H1 (cell line): ENCODE data around the gene CCDC179. TPM values are rescaled to one million over a fixed set of nuclear protein-coding genes. Genes with fewer than 3 reads are reported as not detected.

ENCODE experiments used
- CTCF ChIA-PET: fragments of 300-600 bp; sonication (Branson Sonifier 250); formaldehyde crosslinking; loops from one replicate; lab custom pipeline; 2021; ENCODE audit not compliant: partially characterized antibody; lab: Charles Lee
- POLR2A ChIA-PET: fragments of 300-600 bp; sonication (Branson Sonifier 250); formaldehyde crosslinking; loops from one replicate; lab custom pipeline; 2021; ENCODE audit warnings: inconsistent platforms; ENCODE audit not compliant: partially characterized antibody; lab: Charles Lee
- DNase-seq, 2 experiments: peaks; one replicate each; pipeline versions ENCODE4 v3.0.0 to v3.0.0-alpha.2; 2010 to 2022; ENCODE audit warnings: low spot score in 2 of 2, low read depth in 1 of 2, mixed read lengths in 1 of 2
- FAIRE-seq: peaks from 2 replicates; lab custom pipeline; 2011; peaks lifted over from hg19 to GRCh38; lab: Jason Lieb, UNC
- H2AFZ ChIP-seq: 2 replicates; pipeline ENCODE4 v1.8.1; 2012; ENCODE audit warnings: low read length, inconsistent platforms
- H2AK5ac ChIP-seq: 2 replicates; pipeline ENCODE4 v1.6.1; 2013; ENCODE audit warnings: low read depth, low read length
- H2BK120ac ChIP-seq: replicated peaks from 2 replicates; pipeline ENCODE3; 2013; ENCODE audit warnings: low read depth, low read length, inconsistent platforms
- H2BK12ac ChIP-seq: 2 replicates; pipeline ENCODE4 v1.6.1; 2013; ENCODE audit warnings: low read depth, low read length
- H2BK15ac ChIP-seq: 2 replicates; pipeline ENCODE4 v1.6.1; 2013; ENCODE audit warnings: low read length
- H2BK20ac ChIP-seq: 2 replicates; pipeline ENCODE4 v1.6.1; 2013; ENCODE audit warnings: low read length
- H2BK5ac ChIP-seq: 2 replicates; pipeline ENCODE4 v1.6.1; 2013; ENCODE audit warnings: low read depth, low read length
- H3K14ac ChIP-seq: 2 replicates; pipeline ENCODE4 v1.6.1; 2013; ENCODE audit warnings: inconsistent platforms; ENCODE audit not compliant: insufficient read length
- H3K18ac ChIP-seq: 2 replicates; pipeline ENCODE4 v1.6.1; 2013; ENCODE audit warnings: low read length; ENCODE audit errors: extremely low read depth
- H3K23ac ChIP-seq: 2 replicates; pipeline ENCODE4 v1.6.1; 2013; ENCODE audit warnings: inconsistent platforms; ENCODE audit not compliant: insufficient read length
- H3K23me2 ChIP-seq: 2 replicates; pipeline ENCODE4 v1.6.1; 2013; ENCODE audit warnings: low read depth, low read length
- H3K27ac ChIP-seq: 2 replicates; pipeline ENCODE4 v1.6.1; 2011; ENCODE audit warnings: low read depth, low read length, inconsistent platforms
- H3K27me3 ChIP-seq, 4 experiments: replicated peaks in 1 of 4; 1 replicate in 1 of 4; 2 replicates in 3 of 4; pipeline versions ENCODE4 v1.6.1 to v1.8.1; 2011 to 2013; ENCODE audit warnings: low read length in 3 of 4, mild to moderate bottlenecking in 3 of 4, inconsistent platforms in 2 of 4, mixed read lengths in 2 of 4, moderate library complexity in 1 of 4; ENCODE audit not compliant: control insufficient read depth in 3 of 4, insufficient read depth in 3 of 4; ENCODE audit errors: extremely low read depth in 1 of 4
- H3K36me3 ChIP-seq, 4 experiments: 2 replicates each; pipeline versions ENCODE4 v1.6.1 to v1.8.1; 2011 to 2013; ENCODE audit warnings: mild to moderate bottlenecking in 4 of 4, low read length in 3 of 4, moderate library complexity in 2 of 4, control low read depth in 1 of 4, inconsistent platforms in 1 of 4; ENCODE audit not compliant: insufficient read depth in 4 of 4, control insufficient read depth in 2 of 4
- H3K4ac ChIP-seq: replicated peaks from 2 replicates; pipeline ENCODE3; 2013; ENCODE audit warnings: low read length, low read depth, mixed read lengths, inconsistent platforms; ENCODE audit not compliant: insufficient read length
- H3K4me1 ChIP-seq, 4 experiments: replicated peaks in 1 of 4; 1 replicate in 1 of 4; 2 replicates in 3 of 4; pipeline versions ENCODE4 v1.6.1 to v1.8.1; 2011 to 2013; ENCODE audit warnings: low read length in 3 of 4, inconsistent platforms in 2 of 4, mixed read lengths in 1 of 4; ENCODE audit not compliant: insufficient read depth in 4 of 4, control insufficient read depth in 3 of 4
- H3K4me2 ChIP-seq, 2 experiments: 2 replicates each; pipeline versions ENCODE4 v1.6.1 to v1.8.1; 2011 to 2013; ENCODE audit warnings: low read depth in 2 of 2, low read length in 2 of 2, control low read depth in 1 of 2, inconsistent platforms in 1 of 2, mild to moderate bottlenecking in 1 of 2; ENCODE audit not compliant: insufficient read depth in 1 of 2
- H3K4me3 ChIP-seq, 4 experiments: fragments of 200-600, 300-600 bp in 1 of 4; sonication (generic), shearing (Covaris generic), sonication (Bioruptor Twin) in 1 of 4; 2 replicates each; pipeline versions ENCODE4 v1.5.1 to v1.8.1; 2011 to 2016; ENCODE audit warnings: low read length in 4 of 4, low read depth in 3 of 4, control low read depth in 2 of 4, inconsistent platforms in 2 of 4, mild to moderate bottlenecking in 2 of 4, mixed read lengths in 1 of 4, moderate library complexity in 1 of 4; ENCODE audit not compliant: insufficient read depth in 2 of 4; ENCODE audit errors: extremely low read depth in 1 of 4
- H3K56ac ChIP-seq: replicated peaks from 2 replicates; pipeline ENCODE3; 2013; ENCODE audit warnings: low read depth, mild to moderate bottlenecking, mixed read lengths, low read length, inconsistent platforms; ENCODE audit not compliant: insufficient read length
- H3K79me1 ChIP-seq: 2 replicates; pipeline ENCODE4 v1.6.1; 2013; ENCODE audit warnings: low read depth, low read length, control low read depth
- H3K79me2 ChIP-seq, 2 experiments: 2 replicates each; pipeline versions ENCODE4 v1.6.1 to v1.8.1; 2012 to 2013; ENCODE audit warnings: low read length in 2 of 2, mild to moderate bottlenecking in 2 of 2, inconsistent platforms in 1 of 2; ENCODE audit not compliant: insufficient read depth in 2 of 2, control insufficient read depth in 1 of 2
- H3K9ac ChIP-seq, 4 experiments: replicated peaks in 1 of 4; 1 replicate in 1 of 4; 2 replicates in 3 of 4; pipeline versions ENCODE4 v1.6.1 to v1.8.1; 2011 to 2013; ENCODE audit warnings: low read depth in 3 of 4, low read length in 3 of 4, control low read depth in 2 of 4, mild to moderate bottlenecking in 2 of 4, moderate library complexity in 2 of 4, inconsistent platforms in 1 of 4; ENCODE audit errors: extremely low read depth in 1 of 4
- H3K9me3 ChIP-seq, 2 experiments: 2 replicates each; pipeline versions ENCODE4 v1.6.1 to v1.8.1; 2012 to 2013; ENCODE audit warnings: mild to moderate bottlenecking in 2 of 2, moderate library complexity in 2 of 2, control low read depth in 1 of 2, inconsistent platforms in 1 of 2, low read depth in 1 of 2, low read length in 1 of 2, mixed read lengths in 1 of 2; ENCODE audit not compliant: insufficient read depth in 2 of 2
- H4K20me1 ChIP-seq, 2 experiments: replicated peaks in 1 of 2; 2 replicates each; pipeline versions ENCODE3 to v1.8.1; 2011 to 2013; ENCODE audit warnings: inconsistent platforms in 2 of 2, low read length in 2 of 2, mild to moderate bottlenecking in 1 of 2; ENCODE audit not compliant: insufficient read depth in 2 of 2, control insufficient read depth in 1 of 2
- H4K5ac ChIP-seq: 2 replicates; pipeline ENCODE4 v1.6.1; 2013; ENCODE audit warnings: low read length, low read depth, mixed read lengths, inconsistent platforms; ENCODE audit not compliant: insufficient read length
- H4K8ac ChIP-seq: 2 replicates; pipeline ENCODE4 v1.8.0; 2013; ENCODE audit warnings: mild to moderate bottlenecking, moderate library complexity, low read length, inconsistent platforms; ENCODE audit not compliant: insufficient read depth; ENCODE audit errors: extremely low read depth
- H4K91ac ChIP-seq: replicated peaks from 2 replicates; pipeline ENCODE3; 2013; ENCODE audit warnings: low read length, mixed read lengths, inconsistent platforms; ENCODE audit not compliant: insufficient read length
- ATF3 ChIP-seq: IDR thresholded peaks from 2 replicates; pipeline ENCODE4 v1.6.1; 2011; ENCODE audit warnings: low read depth, mild to moderate bottlenecking, low read length; ENCODE audit not compliant: insufficient read depth
- BCL11A ChIP-seq, 2 experiments: IDR thresholded peaks; one replicate each; pipeline ENCODE4 v1.6.1; 2011; ENCODE audit warnings: low read depth in 2 of 2, low read length in 2 of 2, mild to moderate bottlenecking in 2 of 2
- CTCF ChIP-seq, 3 experiments: IDR thresholded peaks; 1 replicate in 2 of 3; 2 replicates in 1 of 3; pipeline versions ENCODE4 v1.5.1 to v1.6.1; 2011; ENCODE audit warnings: low read length in 3 of 3, mild to moderate bottlenecking in 3 of 3, inconsistent platforms in 2 of 3, low read depth in 1 of 3, moderate library complexity in 1 of 3; ENCODE audit not compliant: insufficient read depth in 1 of 3; ENCODE audit errors: control extremely low read depth in 1 of 3
- EP300 ChIP-seq, 2 experiments: IDR thresholded peaks; 1 replicate in 1 of 2; 2 replicates in 1 of 2; pipeline ENCODE4 v1.6.1; 2011 to 2012; ENCODE audit warnings: low read depth in 2 of 2, low read length in 2 of 2, mild to moderate bottlenecking in 2 of 2, borderline replicate concordance in 1 of 2, inconsistent platforms in 1 of 2, moderate library complexity in 1 of 2
- JUN ChIP-seq: IDR thresholded peaks from 2 replicates; pipeline ENCODE4 v1.6.1; 2011; ENCODE audit warnings: low read depth, mild to moderate bottlenecking, improper control_type of control experiment, low read length
- KDM1A ChIP-seq: fragments of 200-600, 300-600 bp; sonication (generic); IDR thresholded peaks from 2 replicates; pipeline ENCODE4 v1.7.1; 2016; ENCODE audit warnings: mild to moderate bottlenecking, low read length, borderline replicate concordance
- NRF1 ChIP-seq: IDR thresholded peaks from 2 replicates; pipeline ENCODE4 v1.6.1; 2011; ENCODE audit warnings: mild to moderate bottlenecking, low read depth, low read length, improper control_type of control experiment
- POU5F1 ChIP-seq: IDR thresholded peaks from 2 replicates; pipeline ENCODE4 v1.6.1; 2011; ENCODE audit warnings: low read depth, mild to moderate bottlenecking, low read length, moderate library complexity
- SIN3A ChIP-seq, 2 experiments: IDR thresholded peaks in 1 of 2; conservative IDR thresholded peaks in 1 of 2; 2 replicates each; pipeline ENCODE4 v1.6.1; 2011 to 2012; ENCODE audit warnings: low read length in 2 of 2, improper control_type of control experiment in 1 of 2, low read depth in 1 of 2, mild to moderate bottlenecking in 1 of 2
- TBP ChIP-seq: IDR thresholded peaks from 2 replicates; pipeline ENCODE4 v1.6.1; 2011; ENCODE audit warnings: low read depth, low read length, improper control_type of control experiment
- TEAD4 ChIP-seq: IDR thresholded peaks from 2 replicates; pipeline ENCODE4 v1.6.1; 2012; ENCODE audit warnings: low read depth, low read length, inconsistent platforms, mixed read lengths
- WGBS, 2 experiments: shearing (Covaris generic) in 1 of 2; methylation state at CpG; one replicate each; pipeline versions ENCODE4 v1.1.6 to v1.1.7; 2013 to 2015; ENCODE audit warnings: low lambda C conversion rate in 2 of 2, mixed read lengths in 2 of 2, inconsistent platforms in 1 of 2, low coverage in 1 of 2, missing lambda C conversion rate in 1 of 2; ENCODE audit not compliant: insufficient replicate concordance in 2 of 2, insufficient coverage in 1 of 2, insufficient read length in 1 of 2; ENCODE audit errors: extremely low coverage in 1 of 2, missing lambda C conversion rate in 1 of 2; 5-methylcytosine and 5-hydroxymethylcytosine counted together
- polyA plus RNA-seq, 7 experiments: library from polyadenylated mRNA; depleted of rRNA in 3 of 7; stranded (reverse) in 5 of 7; unstranded in 2 of 7; fragments of >200 nt in 5 of 7; fragments of 200-250 nt in 2 of 7; gene quantifications; 1 replicate in 5 of 7; 2 replicates in 1 of 7; 4 replicates in 1 of 7; pipeline versions ENCODE4 v1.2.1 to v1.2.3, GENCODE V29; 2011 to 2013; ENCODE audit warnings: missing spikeins in 2 of 7, mixed read lengths in 2 of 7
- total RNA-seq: library from RNA; stranded (reverse); fragmentation: NEBNext Ultra II Directional; extraction: Animal tissue kit (Norgen Biotek cat#: 25700); gene quantifications from 2 replicates; pipeline ENCODE4 v1.2.1, GENCODE V29; 2021

Gene CCDC179
- total and polyA plus RNA-seq, 2 of the 8 experiments (the other 6 are each of a cell fraction or from before 2014, with no cell fraction given) = not detected

GRCh38 chr11:22898036-22898435 is 37.8 kb upstream of the CCDC179 start:
- no peak overlapping the region for H3K27ac ChIP-seq
- no peak overlapping the region for H3K4me2 ChIP-seq
- no peak overlapping the region for H3K4me3 ChIP-seq
- H3K9me3 ChIP-seq = no peaks in the 10 kb centered on the region
- no peaks in the 10 kb centered on the region for H4K20me1 ChIP-seq
- H3K36me3 ChIP-seq = no peaks in the 10 kb centered on the region
- no peak overlapping the region for H2AFZ ChIP-seq
- ChIA-PET POLR2A (no interaction called here), CTCF (interaction anchor here (1.6 kb wide), 1 partner anchor 22 kb away, joined by 5 read pairs; no protein-coding TSS in a partner anchor)
- H3K27me3 ChIP-seq = peaks cover 0 to 1% (median 0%) of the 10 kb centered on the region in 4 experiments; a peak in 2 of 7 replicates
- no peaks in the 10 kb centered on the region for H3K79me2 ChIP-seq
- DNase-seq = no peak
- H3K4ac ChIP-seq = no peak overlapping the region
- no peak overlapping the region for H2AK5ac ChIP-seq
- 0 out of 7 replicates have a peak overlapping the region, but pooled peaks of 1 of the 4 experiments have one; percentile 28 for H3K9ac ChIP-seq
- H3K79me1 ChIP-seq = no peaks in the 10 kb centered on the region
- H2BK15ac ChIP-seq = no peak overlapping the region
- no peak overlapping the region for H3K14ac ChIP-seq
- FAIRE-seq = no peak
- 97% methylated on average over 5 of the region's 5 CpGs; no CpG with 5 or more reads in 1 of the 2 experiments for WGBS, 2 experiments
- no peak overlapping the region for H4K8ac ChIP-seq
- H3K4me1 ChIP-seq = no peaks in the 10 kb centered on the region
- no peak overlapping the region for H2BK12ac ChIP-seq
- no peaks in the 10 kb centered on the region for H3K23me2 ChIP-seq
- no peak overlapping the region for H4K91ac ChIP-seq
- no peak overlapping the region for H3K56ac ChIP-seq
- no peak overlapping the region for H2BK20ac ChIP-seq
- no peak overlapping the region for H4K5ac ChIP-seq
- H2BK120ac ChIP-seq = no peak overlapping the region
- H2BK5ac ChIP-seq = no peak overlapping the region
- H3K18ac ChIP-seq = no peak overlapping the region
- no peak overlapping the region for H3K23ac ChIP-seq
- TF ChIP-seq TEAD4 (no peak), TBP (no peak), ATF3 (no peak), CTCF (IDR thresholded peaks at IDR 0.05; ENCODE audit: control extremely low read depth in 1 of 3, insufficient read depth in 1 of 3, low read depth in 1 of 3, low read length in 3 of 3) (no peak), SIN3A (conservative IDR thresholded peaks at IDR 0.05 in 1 of 2, IDR thresholded peaks at IDR 0.05 in 1 of 2; ENCODE audit: low read depth in 1 of 2, low read length in 2 of 2) (no peak), BCL11A (IDR thresholded peaks at IDR 0.05; ENCODE audit: low read depth in 2 of 2, low read length in 2 of 2) (no peak), JUN (no peak), KDM1A (no peak), POU5F1 (no peak), EP300 (IDR thresholded peaks at IDR 0.05; ENCODE audit: borderline replicate concordance in 1 of 2, low read depth in 2 of 2, low read length in 2 of 2) (no peak), NRF1 (no peak)
